A673 (cell line): ENCODE data around the gene TTLL10.

Experiments
- CTCF ChIP-seq: fragments of 300-800, 200-600 bp; sonication (generic); conservative IDR thresholded peaks from 2 replicates; pipeline ENCODE4 v1.5.1; 2017; ENCODE audit warnings: low read depth, mild to moderate bottlenecking, antibody characterized with exemption, low read length, moderate library complexity, mixed read lengths
- EZH2 ChIP-seq: fragments of 200-600 bp; sonication (generic); IDR thresholded peaks from 2 replicates; pipeline ENCODE4 v1.6.1; 2017; ENCODE audit warnings: borderline replicate concordance, low read depth, mild to moderate bottlenecking, mixed read lengths, antibody characterized with exemption, low read length; ENCODE audit not compliant: poor library complexity, severe bottlenecking

DNA sequence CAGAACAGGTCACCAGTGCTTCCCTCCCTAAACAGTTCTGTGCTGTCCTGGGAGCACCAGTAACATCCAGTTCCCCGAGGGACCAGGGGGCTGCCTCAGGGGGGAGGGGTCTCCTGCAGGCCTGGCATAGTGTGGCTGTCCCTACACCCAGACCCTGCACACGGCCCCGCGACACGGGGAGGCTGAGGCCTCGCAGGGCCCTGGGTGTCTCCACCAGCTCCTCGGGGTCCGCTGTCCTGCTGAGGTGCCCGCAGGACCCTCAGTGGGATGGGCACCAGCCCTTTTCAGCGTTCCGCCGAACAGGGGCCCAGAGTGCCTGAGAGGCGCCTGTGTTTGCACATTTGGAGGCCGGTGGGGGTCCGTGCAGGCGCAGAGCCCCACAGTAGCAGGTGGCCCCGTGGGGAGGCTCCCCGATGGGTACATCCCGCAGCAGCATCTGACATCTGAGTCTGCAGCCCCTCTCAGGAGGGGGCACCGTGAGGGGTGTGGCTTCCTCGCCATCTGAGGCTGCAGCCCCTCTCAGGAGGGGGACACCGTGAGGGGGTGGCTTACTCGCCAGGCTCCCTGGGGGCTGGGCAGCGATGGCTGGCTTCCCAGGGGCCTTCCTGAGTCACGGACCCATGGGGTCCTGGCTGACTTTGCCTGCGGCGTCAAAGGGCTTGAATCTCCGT is 39.2 kb upstream of the TTLL10 start:
- TF ChIP-seq CTCF (no peak), EZH2 (no peak)
